SK-N-SH treated with all-trans-retinoic acid at 6 μM for 48 hours (cell line): ENCODE data around the gene CGB5.

Experiments
- ATAC-seq: fragments of 200-7000 bp; cut with Tn5 transposase; 3 replicates; pipeline ENCODE4 v1.9.1; 2020; ENCODE audit warnings: mild to moderate bottlenecking, moderate library complexity
- BACH2 ChIP-seq: fragments of 250-450 bp; sonication (Bioruptor Pico); IDR thresholded peaks from 2 replicates; pipeline ENCODE4 v1.9.0; 2021; ENCODE audit warnings: mild to moderate bottlenecking, borderline replicate concordance
- ESRRG ChIP-seq: fragments of 250-450 bp; sonication (Bioruptor Pico); IDR thresholded peaks from 2 replicates; pipeline ENCODE4 v1.6.1; 2021; ENCODE audit warnings: mild to moderate bottlenecking
- GLIS3 ChIP-seq: fragments of 250-450 bp; sonication (Bioruptor Pico); IDR thresholded peaks from 2 replicates; pipeline ENCODE4 v1.5.0; 2020; ENCODE audit warnings: mild to moderate bottlenecking, moderate library complexity
- OSR1 ChIP-seq: fragments of 250-450 bp; sonication (Bioruptor Pico); IDR thresholded peaks from 2 replicates; pipeline ENCODE4 v1.8.0; 2022; ENCODE audit warnings: moderate library complexity, mild to moderate bottlenecking, inconsistent platforms
- PPARA ChIP-seq: fragments of 250-450 bp; sonication (Bioruptor Pico); IDR thresholded peaks from 2 replicates; pipeline ENCODE4 v1.5.0; 2020; ENCODE audit warnings: mild to moderate bottlenecking, borderline replicate concordance
- SNAI2 ChIP-seq: fragments of 250-450 bp; sonication (Bioruptor Pico); IDR thresholded peaks from 2 replicates; pipeline ENCODE4 v1.5.0; 2020; ENCODE audit warnings: mild to moderate bottlenecking, moderate library complexity
- TCF4 ChIP-seq: fragments of 250-450 bp; sonication (Bioruptor Pico); IDR thresholded peaks from 2 replicates; pipeline ENCODE4 v1.8.0; 2021; ENCODE audit warnings: mild to moderate bottlenecking, moderate library complexity, borderline replicate concordance
- TOX ChIP-seq: fragments of 250-450 bp; sonication (Bioruptor Pico); IDR thresholded peaks from 2 replicates; pipeline ENCODE4 v1.8.0; 2021; ENCODE audit warnings: mild to moderate bottlenecking, moderate library complexity, borderline replicate concordance
- ZC3H10 ChIP-seq: fragments of 250-450 bp; sonication (Bioruptor Pico); IDR thresholded peaks from 2 replicates; pipeline ENCODE4 v1.5.1; 2021; ENCODE audit warnings: mild to moderate bottlenecking, moderate library complexity
- ZFP3 ChIP-seq: fragments of 250-450 bp; sonication (Bioruptor Pico); IDR thresholded peaks from 2 replicates; pipeline ENCODE4 v1.5.0; 2020; ENCODE audit warnings: mild to moderate bottlenecking, moderate library complexity
- ZFP30 ChIP-seq: fragments of 450-650 bp; formaldehyde crosslinking; IDR thresholded peaks from 2 replicates; pipeline ENCODE4 v1.5.0; 2022; ENCODE audit warnings: mild to moderate bottlenecking, moderate library complexity
- ZNF565 ChIP-seq: fragments of 450-650 bp; formaldehyde crosslinking; conservative IDR thresholded peaks from 2 replicates; pipeline ENCODE4 v1.5.0; 2020; ENCODE audit warnings: low read depth, mild to moderate bottlenecking, moderate library complexity
- ZNF70 ChIP-seq: fragments of 450-650 bp; formaldehyde crosslinking; IDR thresholded peaks from 2 replicates; pipeline ENCODE4 v1.5.0; 2020; ENCODE audit warnings: mild to moderate bottlenecking, moderate library complexity
- ZNF8 ChIP-seq: fragments of 450-650 bp; formaldehyde crosslinking; IDR thresholded peaks from 2 replicates; pipeline ENCODE4 v1.5.0; 2020; ENCODE audit warnings: mild to moderate bottlenecking, moderate library complexity
- TF ChIP-seq, protein P1 (sequence below): fragments of 250-450 bp; sonication (Bioruptor Pico); IDR thresholded peaks from 2 replicates; pipeline ENCODE4 v1.5.1; 2020; ENCODE audit warnings: low read depth, mild to moderate bottlenecking, moderate library complexity
- TF ChIP-seq, protein P2 (sequence below): fragments of 250-450 bp; sonication (Bioruptor Pico); IDR thresholded peaks from 2 replicates; pipeline ENCODE4 v1.8.0; 2021; ENCODE audit warnings: low read depth, mild to moderate bottlenecking, moderate library complexity, borderline replicate concordance
- TF ChIP-seq, protein P3 (sequence below): fragments of 250-450 bp; sonication (Bioruptor Pico); IDR thresholded peaks from 2 replicates; pipeline ENCODE4 v1.8.0; 2020; ENCODE audit warnings: mild to moderate bottlenecking, moderate library complexity, borderline replicate concordance
- TF ChIP-seq, protein P4 (sequence below): fragments of 250-450 bp; sonication (Bioruptor Pico); IDR thresholded peaks from 2 replicates; pipeline ENCODE4 v1.5.1; 2021; ENCODE audit warnings: mild to moderate bottlenecking, moderate library complexity
- TF ChIP-seq, protein P5 (sequence below): fragments of 250-450 bp; sonication (Bioruptor Pico); IDR thresholded peaks from 2 replicates; pipeline ENCODE4 v1.5.0; 2020; ENCODE audit warnings: mild to moderate bottlenecking, moderate library complexity

The CGB5 gene

DNA sequence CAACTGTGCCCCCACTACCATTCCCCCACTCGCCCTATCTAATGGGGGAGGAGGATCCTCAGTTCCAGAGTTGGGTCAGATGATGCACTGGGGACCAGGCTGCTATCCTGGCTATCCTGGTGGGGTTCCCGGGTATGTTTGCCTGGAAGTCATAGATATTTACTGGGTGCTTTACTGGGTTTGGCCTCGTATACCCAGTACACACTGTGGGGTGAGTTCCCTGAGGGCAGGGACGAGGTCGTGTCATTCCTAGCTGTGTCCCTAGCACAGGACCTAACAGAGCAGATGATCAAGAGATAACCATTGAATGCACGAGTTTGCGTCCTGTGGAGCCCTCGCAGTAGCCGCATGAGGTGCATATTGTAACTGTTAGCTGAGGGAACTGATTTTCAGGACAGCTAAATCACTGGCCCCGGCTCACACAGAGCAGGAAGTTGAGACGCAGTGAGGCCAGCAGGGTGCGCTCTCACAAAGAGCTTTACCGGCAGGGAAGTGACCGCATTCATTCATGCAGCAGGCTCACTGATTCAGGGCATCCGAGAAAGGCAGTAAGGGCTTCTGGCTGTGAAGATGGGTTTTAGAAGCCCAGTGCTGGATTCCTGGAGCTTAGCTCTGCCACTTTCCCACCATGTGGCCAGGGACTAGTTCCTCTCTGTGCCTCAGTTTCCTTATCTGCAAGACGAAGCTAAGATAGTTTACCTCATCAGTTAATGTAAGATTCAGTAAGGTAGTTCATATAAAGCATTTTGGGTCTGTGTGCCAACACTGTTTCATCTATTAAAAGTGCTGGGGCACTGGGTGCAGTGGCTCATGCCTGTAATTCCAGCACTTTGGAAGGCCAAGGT lies 43.9 kb upstream of the CGB5 start:
- ATAC-seq = peak; percentile 89
- TF ChIP-seq TCF4 (CRISPR knock-in tag) (no peak), PPARA (no peak), OSR1 (CRISPR knock-in tag) (no peak), ESRRG (CRISPR knock-in tag) (no peak)
- TF ChIP-seq, protein P1, sequence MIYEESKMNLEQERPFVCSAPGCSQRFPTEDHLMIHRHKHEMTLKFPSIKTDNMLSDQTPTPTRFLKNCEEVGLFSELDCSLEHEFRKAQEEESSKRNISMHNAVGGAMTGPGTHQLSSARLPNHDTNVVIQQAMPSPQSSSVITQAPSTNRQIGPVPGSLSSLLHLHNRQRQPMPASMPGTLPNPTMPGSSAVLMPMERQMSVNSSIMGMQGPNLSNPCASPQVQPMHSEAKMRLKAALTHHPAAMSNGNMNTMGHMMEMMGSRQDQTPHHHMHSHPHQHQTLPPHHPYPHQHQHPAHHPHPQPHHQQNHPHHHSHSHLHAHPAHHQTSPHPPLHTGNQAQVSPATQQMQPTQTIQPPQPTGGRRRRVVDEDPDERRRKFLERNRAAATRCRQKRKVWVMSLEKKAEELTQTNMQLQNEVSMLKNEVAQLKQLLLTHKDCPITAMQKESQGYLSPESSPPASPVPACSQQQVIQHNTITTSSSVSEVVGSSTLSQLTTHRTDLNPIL = no peak
- TF ChIP-seq, all 23 proteins: peak for 0

DNA sequence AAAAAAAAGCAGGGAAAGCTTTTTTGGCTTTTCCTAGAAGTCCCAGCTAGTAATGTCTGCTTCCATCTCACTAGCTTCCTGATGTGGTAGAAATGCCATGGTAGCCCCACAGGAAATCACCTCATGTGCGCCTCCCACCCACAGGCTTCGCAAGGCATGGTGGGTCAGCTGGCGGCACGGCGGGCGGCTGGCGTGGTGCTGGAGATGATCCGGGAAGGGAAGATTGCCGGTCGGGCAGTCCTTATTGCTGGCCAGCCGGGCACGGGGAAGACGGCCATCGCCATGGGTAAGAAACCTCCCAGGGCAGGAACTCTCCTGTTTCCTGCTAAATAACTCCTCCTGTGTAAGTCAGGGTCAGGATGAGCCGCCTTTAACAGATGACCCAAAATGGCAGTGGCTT lies 39.5 kb upstream of the CGB5 start:
- TF ChIP-seq BACH2 (CRISPR knock-in tag) = no peak
- no peak for TF ChIP-seq GLIS3
- no peak for TF ChIP-seq ESRRG (CRISPR knock-in tag)
- TF ChIP-seq, protein P1 = no peak
- TF ChIP-seq, protein P2, sequence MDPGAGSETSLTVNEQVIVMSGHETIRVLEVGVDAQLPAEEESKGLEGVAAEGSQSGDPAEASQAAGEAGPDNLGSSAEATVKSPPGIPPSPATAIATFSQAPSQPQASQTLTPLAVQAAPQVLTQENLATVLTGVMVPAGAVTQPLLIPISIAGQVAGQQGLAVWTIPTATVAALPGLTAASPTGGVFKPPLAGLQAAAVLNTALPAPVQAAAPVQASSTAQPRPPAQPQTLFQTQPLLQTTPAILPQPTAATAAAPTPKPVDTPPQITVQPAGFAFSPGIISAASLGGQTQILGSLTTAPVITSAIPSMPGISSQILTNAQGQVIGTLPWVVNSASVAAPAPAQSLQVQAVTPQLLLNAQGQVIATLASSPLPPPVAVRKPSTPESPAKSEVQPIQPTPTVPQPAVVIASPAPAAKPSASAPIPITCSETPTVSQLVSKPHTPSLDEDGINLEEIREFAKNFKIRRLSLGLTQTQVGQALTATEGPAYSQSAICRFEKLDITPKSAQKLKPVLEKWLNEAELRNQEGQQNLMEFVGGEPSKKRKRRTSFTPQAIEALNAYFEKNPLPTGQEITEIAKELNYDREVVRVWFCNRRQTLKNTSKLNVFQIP = no peak
- TF ChIP-seq, protein P3, sequence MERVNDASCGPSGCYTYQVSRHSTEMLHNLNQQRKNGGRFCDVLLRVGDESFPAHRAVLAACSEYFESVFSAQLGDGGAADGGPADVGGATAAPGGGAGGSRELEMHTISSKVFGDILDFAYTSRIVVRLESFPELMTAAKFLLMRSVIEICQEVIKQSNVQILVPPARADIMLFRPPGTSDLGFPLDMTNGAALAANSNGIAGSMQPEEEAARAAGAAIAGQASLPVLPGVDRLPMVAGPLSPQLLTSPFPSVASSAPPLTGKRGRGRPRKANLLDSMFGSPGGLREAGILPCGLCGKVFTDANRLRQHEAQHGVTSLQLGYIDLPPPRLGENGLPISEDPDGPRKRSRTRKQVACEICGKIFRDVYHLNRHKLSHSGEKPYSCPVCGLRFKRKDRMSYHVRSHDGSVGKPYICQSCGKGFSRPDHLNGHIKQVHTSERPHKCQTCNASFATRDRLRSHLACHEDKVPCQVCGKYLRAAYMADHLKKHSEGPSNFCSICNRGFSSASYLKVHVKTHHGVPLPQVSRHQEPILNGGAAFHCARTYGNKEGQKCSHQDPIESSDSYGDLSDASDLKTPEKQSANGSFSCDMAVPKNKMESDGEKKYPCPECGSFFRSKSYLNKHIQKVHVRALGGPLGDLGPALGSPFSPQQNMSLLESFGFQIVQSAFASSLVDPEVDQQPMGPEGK (CRISPR knock-in tag) = no peak
- ATAC-seq = no peak

DNA sequence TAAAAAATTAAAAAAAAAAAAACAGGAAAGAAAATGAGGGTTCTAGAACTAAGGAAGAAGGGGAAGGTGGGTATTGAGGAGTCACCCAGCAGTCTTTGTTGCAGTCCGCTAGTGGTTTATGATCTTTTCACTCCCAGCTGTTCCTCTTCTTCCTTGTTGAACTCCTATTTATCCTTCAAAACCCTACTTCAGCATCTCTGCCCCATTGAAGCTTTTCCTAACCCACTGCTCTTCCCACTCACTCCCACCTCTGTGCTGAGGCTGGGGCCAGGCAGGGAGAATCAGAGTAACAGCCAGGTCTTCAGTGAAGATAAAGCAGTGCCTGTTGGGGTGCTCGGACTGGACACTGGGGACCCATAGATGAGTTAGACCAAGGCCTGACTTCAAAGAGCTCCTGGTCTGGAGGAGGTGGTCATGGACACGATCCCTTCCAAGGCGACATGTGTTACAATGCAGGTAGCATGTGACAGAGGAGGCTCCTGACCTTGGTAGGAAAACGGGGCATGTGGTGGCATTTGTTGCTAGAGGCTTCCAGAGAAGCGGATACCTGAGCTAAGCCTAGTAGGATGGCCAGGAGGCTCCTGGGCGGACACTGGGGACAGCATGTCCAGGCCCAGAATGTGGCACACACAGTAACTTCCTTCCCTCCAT lies 38.6 kb upstream of the CGB5 start:
- TF ChIP-seq ZNF565 (no peak), ZFP3 (CRISPR knock-in tag) (peak; percentile 97), TCF4 (CRISPR knock-in tag) (no peak), ZC3H10 (CRISPR knock-in tag) (no peak), TOX (CRISPR knock-in tag) (no peak)
- TF ChIP-seq, all 23 proteins: peak for 1
- ATAC-seq = no peak

DNA sequence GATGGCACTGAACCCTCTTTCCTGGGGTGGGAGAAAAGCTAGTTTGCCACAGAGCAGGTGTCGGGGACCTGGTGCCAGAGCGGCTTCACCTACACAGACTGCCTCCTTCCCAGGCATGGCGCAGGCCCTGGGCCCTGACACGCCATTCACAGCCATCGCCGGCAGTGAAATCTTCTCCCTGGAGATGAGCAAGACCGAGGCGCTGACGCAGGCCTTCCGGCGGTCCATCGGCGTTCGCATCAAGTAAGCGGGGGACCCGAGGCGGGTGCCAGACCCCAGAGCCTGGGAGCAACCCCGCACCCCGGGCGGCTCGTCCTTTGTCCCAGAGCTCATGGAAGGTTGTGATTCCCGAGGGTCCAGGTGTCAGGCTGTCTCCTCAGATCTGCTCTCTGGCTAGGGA lies 36.7 kb upstream of the CGB5 start:
- ATAC-seq = no peak
- TF ChIP-seq ZNF8 (CRISPR knock-in tag) (no peak), ZFP3 (CRISPR knock-in tag) (no peak), TOX (CRISPR knock-in tag) (no peak), ZNF70 (no peak), SNAI2 (CRISPR knock-in tag) (no peak), BACH2 (CRISPR knock-in tag) (no peak), ZFP30 (CRISPR knock-in tag) (no peak), ESRRG (CRISPR knock-in tag) (no peak)
- TF ChIP-seq, protein P2 = no peak
- TF ChIP-seq, protein P4, sequence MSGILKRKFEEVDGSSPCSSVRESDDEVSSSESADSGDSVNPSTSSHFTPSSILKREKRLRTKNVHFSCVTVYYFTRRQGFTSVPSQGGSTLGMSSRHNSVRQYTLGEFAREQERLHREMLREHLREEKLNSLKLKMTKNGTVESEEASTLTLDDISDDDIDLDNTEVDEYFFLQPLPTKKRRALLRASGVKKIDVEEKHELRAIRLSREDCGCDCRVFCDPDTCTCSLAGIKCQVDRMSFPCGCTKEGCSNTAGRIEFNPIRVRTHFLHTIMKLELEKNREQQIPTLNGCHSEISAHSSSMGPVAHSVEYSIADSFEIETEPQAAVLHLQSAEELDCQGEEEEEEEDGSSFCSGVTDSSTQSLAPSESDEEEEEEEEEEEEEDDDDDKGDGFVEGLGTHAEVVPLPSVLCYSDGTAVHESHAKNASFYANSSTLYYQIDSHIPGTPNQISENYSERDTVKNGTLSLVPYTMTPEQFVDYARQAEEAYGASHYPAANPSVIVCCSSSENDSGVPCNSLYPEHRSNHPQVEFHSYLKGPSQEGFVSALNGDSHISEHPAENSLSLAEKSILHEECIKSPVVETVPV (CRISPR knock-in tag) = no peak
- TF ChIP-seq, protein P1 = no peak
- TF ChIP-seq, protein P5, sequence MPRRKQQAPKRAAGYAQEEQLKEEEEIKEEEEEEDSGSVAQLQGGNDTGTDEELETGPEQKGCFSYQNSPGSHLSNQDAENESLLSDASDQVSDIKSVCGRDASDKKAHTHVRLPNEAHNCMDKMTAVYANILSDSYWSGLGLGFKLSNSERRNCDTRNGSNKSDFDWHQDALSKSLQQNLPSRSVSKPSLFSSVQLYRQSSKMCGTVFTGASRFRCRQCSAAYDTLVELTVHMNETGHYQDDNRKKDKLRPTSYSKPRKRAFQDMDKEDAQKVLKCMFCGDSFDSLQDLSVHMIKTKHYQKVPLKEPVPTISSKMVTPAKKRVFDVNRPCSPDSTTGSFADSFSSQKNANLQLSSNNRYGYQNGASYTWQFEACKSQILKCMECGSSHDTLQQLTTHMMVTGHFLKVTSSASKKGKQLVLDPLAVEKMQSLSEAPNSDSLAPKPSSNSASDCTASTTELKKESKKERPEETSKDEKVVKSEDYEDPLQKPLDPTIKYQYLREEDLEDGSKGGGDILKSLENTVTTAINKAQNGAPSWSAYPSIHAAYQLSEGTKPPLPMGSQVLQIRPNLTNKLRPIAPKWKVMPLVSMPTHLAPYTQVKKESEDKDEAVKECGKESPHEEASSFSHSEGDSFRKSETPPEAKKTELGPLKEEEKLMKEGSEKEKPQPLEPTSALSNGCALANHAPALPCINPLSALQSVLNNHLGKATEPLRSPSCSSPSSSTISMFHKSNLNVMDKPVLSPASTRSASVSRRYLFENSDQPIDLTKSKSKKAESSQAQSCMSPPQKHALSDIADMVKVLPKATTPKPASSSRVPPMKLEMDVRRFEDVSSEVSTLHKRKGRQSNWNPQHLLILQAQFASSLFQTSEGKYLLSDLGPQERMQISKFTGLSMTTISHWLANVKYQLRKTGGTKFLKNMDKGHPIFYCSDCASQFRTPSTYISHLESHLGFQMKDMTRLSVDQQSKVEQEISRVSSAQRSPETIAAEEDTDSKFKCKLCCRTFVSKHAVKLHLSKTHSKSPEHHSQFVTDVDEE = no peak
